ENCODE measurements around the gene ACOT8. TPM values are rescaled to one million over a fixed set of nuclear protein-coding genes. Genes with fewer than 3 reads are reported as not detected.
A peak's percentile ranks its signal among the peaks of the same experiment; 100 is the strongest.

Gene ACOT8
- total and polyA plus RNA-seq, 9 of the 15 experiments (the other 6 are each of a cell fraction or from before 2014, with no cell fraction given) = 8.2 to 46.7 (median 20.7) TPM

DNA sequence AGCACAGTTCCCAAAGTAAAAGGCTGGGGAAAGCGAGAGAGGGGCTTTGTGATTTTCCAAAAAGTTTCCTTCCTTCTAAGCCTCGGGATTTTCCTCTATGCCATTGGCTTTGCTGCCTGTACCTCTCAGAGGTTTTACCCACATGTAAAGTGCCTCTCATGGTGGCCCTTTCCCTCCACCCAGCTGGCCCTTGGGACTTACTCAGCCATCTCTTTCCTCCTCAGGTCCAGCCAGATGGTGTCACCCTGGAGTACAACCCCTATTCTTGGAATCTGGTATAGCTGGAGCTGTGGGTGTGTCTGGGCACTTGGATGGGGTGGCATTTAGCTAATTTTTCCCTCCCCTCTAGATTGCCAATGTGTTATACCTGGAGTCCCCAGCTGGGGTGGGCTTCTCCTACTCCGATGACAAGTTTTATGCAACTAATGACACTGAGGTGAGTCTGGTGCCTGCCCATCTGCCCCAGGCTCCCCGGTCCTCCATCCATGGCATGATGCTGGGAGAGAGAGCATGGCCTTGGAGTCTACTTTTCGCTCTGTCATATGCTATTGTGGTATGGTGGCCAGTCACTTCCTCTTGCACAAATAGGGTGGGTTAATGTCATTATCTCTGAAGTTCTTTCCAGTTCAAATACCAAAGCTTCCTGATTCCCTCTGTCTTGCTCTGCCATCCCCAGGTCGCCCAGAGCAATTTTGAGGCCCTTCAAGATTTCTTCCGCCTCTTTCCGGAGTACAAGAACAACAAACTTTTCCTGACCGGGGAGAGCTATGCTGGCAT lies 35.0 kb upstream of the ACOT8 start:
- POLR2A ChIA-PET = interaction anchor here (0.6 to 3.3 kb wide), 7 partner anchors 10 to 43 kb away, joined by 3 to 13 read pairs (median 6); partner anchors contain the start of genes ACOT8, PCIF1 and ZSWIM1
- Histone ChIP-seq H3K27me3 (ENCODE audit: control insufficient read depth in 2 of 2, insufficient read depth in 2 of 2, low read length in 2 of 2) (no peaks in the 10 kb centered on the region), H3K9ac (ENCODE audit: insufficient read depth in 1 of 2, low read depth in 2 of 2, low read length in 2 of 2) (peak overlapping the region; percentile 74 to 94; a peak in 3 of 4 replicates), H3K79me2 (ENCODE audit: control insufficient read depth, insufficient read depth, low read length) (peaks cover 7% of the 10 kb centered on the region; the same call in 1 of the 3 replicates), H3K4me2 (ENCODE audit: insufficient read depth, low read length) (peak overlapping the region; percentile 81), H3K4me3 (peak overlapping the region; percentile 69), H3K9me3 (replicated peaks; ENCODE audit: control insufficient read depth, insufficient read depth, low read depth, low read length) (no peaks in the 10 kb centered on the region), H4K20me1 (replicated peaks; ENCODE audit: control insufficient read depth, insufficient read depth, low read length) (no peaks in the 10 kb centered on the region), H3K27ac (ENCODE audit: extremely low read depth, low read depth, low read length) (no peak overlapping the region), H3K36me3 (ENCODE audit: control insufficient read depth, insufficient read depth, low read length) (peaks cover 36% of the 10 kb centered on the region; the same call in 2 of the 3 replicates), H3K4me1 (replicated peaks in 1 of 2; ENCODE audit: control insufficient read depth in 2 of 2, insufficient read depth in 2 of 2, low read length in 2 of 2) (peaks cover 11 to 32% of the 10 kb centered on the region in 2 experiments), H2AFZ (ENCODE audit: low read depth, low read length) (no peak overlapping the region), H3K9me1 (ENCODE audit: control insufficient read depth, insufficient read depth, low read length) (no peaks in the 10 kb centered on the region)
- FAIRE-seq (peak; percentile 73), DNase-seq (ENCODE audit: extremely low read depth in 1 of 4, low spot score in 3 of 4) (peak; percentile 47 to 58 (median 53)), ATAC-seq (peak; percentile 44)
- CTCF ChIA-PET (ENCODE audit: low intra/inter-chr PET ratio) = interaction anchor here (0.6 to 2.7 kb wide), 5 partner anchors 71 to 573 kb away, joined by 3 to 9 read pairs (median 3); no protein-coding TSS in a partner anchor
- 65% methylated on average over 9 of the region's 9 CpGs for WGBS (ENCODE audit: insufficient coverage, low coverage, missing lambda C conversion rate)
- BruUV-seq (replicated peaks) = TSS peak; percentile 45
- intact Hi-C loops (cut with micrococcal nuclease) (loop anchor here (5.0 kb wide), 1 partner anchor 70 kb away; no protein-coding TSS in a partner anchor), in situ Hi-C loops (cut with MboI) (no loop called here)
- TF ChIP-seq, protein P1, sequence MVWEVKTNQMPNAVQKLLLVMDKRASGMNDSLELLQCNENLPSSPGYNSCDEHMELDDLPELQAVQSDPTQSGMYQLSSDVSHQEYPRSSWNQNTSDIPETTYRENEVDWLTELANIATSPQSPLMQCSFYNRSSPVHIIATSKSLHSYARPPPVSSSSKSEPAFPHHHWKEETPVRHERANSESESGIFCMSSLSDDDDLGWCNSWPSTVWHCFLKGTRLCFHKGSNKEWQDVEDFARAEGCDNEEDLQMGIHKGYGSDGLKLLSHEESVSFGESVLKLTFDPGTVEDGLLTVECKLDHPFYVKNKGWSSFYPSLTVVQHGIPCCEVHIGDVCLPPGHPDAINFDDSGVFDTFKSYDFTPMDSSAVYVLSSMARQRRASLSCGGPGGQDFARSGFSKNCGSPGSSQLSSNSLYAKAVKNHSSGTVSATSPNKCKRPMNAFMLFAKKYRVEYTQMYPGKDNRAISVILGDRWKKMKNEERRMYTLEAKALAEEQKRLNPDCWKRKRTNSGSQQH (CRISPR knock-in tag; IDR thresholded peaks at IDR 0.05) = 0 out of 2 replicates have a peak, but pooled peaks have one; percentile 12
- TF ChIP-seq NRF1 (conservative IDR thresholded peaks at IDR 0.05 in 1 of 2, IDR thresholded peaks at IDR 0.05 in 1 of 2) = no peak
- peak; percentile 21 for TF ChIP-seq DACH1 (IDR thresholded peaks at IDR 0.05; ENCODE audit: partially characterized antibody)
- TF ChIP-seq PML (IDR thresholded peaks at IDR 0.05; ENCODE audit: low read length) = no peak
- no peak for TF ChIP-seq TRIM24 (IDR thresholded peaks at IDR 0.05)
- TF ChIP-seq, protein P2, sequence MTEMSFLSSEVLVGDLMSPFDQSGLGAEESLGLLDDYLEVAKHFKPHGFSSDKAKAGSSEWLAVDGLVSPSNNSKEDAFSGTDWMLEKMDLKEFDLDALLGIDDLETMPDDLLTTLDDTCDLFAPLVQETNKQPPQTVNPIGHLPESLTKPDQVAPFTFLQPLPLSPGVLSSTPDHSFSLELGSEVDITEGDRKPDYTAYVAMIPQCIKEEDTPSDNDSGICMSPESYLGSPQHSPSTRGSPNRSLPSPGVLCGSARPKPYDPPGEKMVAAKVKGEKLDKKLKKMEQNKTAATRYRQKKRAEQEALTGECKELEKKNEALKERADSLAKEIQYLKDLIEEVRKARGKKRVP (CRISPR knock-in tag; IDR thresholded peaks at IDR 0.05) = no peak
- TF ChIP-seq, protein P3, sequence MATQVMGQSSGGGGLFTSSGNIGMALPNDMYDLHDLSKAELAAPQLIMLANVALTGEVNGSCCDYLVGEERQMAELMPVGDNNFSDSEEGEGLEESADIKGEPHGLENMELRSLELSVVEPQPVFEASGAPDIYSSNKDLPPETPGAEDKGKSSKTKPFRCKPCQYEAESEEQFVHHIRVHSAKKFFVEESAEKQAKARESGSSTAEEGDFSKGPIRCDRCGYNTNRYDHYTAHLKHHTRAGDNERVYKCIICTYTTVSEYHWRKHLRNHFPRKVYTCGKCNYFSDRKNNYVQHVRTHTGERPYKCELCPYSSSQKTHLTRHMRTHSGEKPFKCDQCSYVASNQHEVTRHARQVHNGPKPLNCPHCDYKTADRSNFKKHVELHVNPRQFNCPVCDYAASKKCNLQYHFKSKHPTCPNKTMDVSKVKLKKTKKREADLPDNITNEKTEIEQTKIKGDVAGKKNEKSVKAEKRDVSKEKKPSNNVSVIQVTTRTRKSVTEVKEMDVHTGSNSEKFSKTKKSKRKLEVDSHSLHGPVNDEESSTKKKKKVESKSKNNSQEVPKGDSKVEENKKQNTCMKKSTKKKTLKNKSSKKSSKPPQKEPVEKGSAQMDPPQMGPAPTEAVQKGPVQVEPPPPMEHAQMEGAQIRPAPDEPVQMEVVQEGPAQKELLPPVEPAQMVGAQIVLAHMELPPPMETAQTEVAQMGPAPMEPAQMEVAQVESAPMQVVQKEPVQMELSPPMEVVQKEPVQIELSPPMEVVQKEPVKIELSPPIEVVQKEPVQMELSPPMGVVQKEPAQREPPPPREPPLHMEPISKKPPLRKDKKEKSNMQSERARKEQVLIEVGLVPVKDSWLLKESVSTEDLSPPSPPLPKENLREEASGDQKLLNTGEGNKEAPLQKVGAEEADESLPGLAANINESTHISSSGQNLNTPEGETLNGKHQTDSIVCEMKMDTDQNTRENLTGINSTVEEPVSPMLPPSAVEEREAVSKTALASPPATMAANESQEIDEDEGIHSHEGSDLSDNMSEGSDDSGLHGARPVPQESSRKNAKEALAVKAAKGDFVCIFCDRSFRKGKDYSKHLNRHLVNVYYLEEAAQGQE (IDR thresholded peaks at IDR 0.05; ENCODE audit: borderline replicate concordance) = 0 out of 2 replicates have a peak, but pooled peaks have one; percentile 27
- TF ChIP-seq, protein P3 (CRISPR knock-in tag; IDR thresholded peaks at IDR 0.05; ENCODE audit: low read depth) = no peak

Measured in K562 (cell line).